OCI-LY3 (cell line): Measurements from ENCODE around the gene C1orf216.

Source experiments
- H2AFZ ChIP-seq: fragments of 200-600, 300-600 bp; shearing (Covaris generic); 2 replicates; pipeline ENCODE4 v1.6.0; 2014; ENCODE audit warnings: antibody characterized with exemption, low read depth, low read length
- H3K27ac ChIP-seq: fragments of 200-600, 300-600 bp; sonication (generic); 2 replicates; pipeline ENCODE4 v1.5.1; 2014; ENCODE audit warnings: mild to moderate bottlenecking, low read length, moderate library complexity, mixed read lengths
- H3K27me3 ChIP-seq: fragments of 200-600, 300-600 bp; sonication (generic); 2 replicates; pipeline ENCODE4 v1.6.1; 2014; ENCODE audit warnings: low read depth, low read length, mixed read lengths
- H3K36me3 ChIP-seq: fragments of 200-600, 300-600 bp; sonication (generic); replicated peaks from 2 replicates; pipeline ENCODE3; 2014; ENCODE audit warnings: low read depth, low read length, mixed read lengths
- H3K4me1 ChIP-seq: fragments of 300-600, 200-600 bp; sonication (generic); 2 replicates; pipeline ENCODE4 v1.6.1; 2014; ENCODE audit warnings: low read length, mixed read lengths
- H3K4me2 ChIP-seq: fragments of 200-600, 300-600 bp; sonication (generic); 2 replicates; pipeline ENCODE4 v1.6.1; 2014; ENCODE audit warnings: low read length, mixed read lengths
- H3K4me3 ChIP-seq: fragments of 300-600, 200-600 bp; sonication (generic); 2 replicates; pipeline ENCODE4 v1.5.1; 2014; ENCODE audit warnings: antibody characterized with exemption, mild to moderate bottlenecking, low read length, moderate library complexity
- H3K79me2 ChIP-seq: fragments of 300-600, 200-600 bp; shearing (Covaris generic); 2 replicates; pipeline ENCODE4 v1.6.1; 2014; ENCODE audit warnings: mild to moderate bottlenecking, low read length, mixed read lengths
- H3K9ac ChIP-seq: fragments of 300-600, 200-600 bp; shearing (Covaris generic); 2 replicates; pipeline ENCODE4 v1.6.0; 2014; ENCODE audit warnings: mild to moderate bottlenecking, low read length, moderate library complexity
- H3K9me3 ChIP-seq: fragments of 200-600, 300-600 bp; shearing (Covaris generic); 2 replicates; pipeline ENCODE4 v1.6.1; 2014; ENCODE audit warnings: low read length, mixed read lengths; ENCODE audit not compliant: insufficient read depth
- H4K20me1 ChIP-seq: fragments of 200-600, 300-600 bp; sonication (generic); 2 replicates; pipeline ENCODE4 v1.6.1; 2016; ENCODE audit warnings: low read length, mixed read lengths; ENCODE audit not compliant: insufficient read depth
- CTCF ChIP-seq: fragments of 200-600, 300-600 bp; sonication (generic); IDR thresholded peaks from 2 replicates; pipeline ENCODE4 v1.5.1; 2014; ENCODE audit warnings: antibody characterized with exemption, low read length, low read depth
- EZH2phosphoT487 ChIP-seq: fragments of 200-600 bp; shearing (Covaris generic); IDR thresholded peaks from 2 replicates; pipeline ENCODE4 v1.6.1; 2018; ENCODE audit warnings: antibody characterized with exemption, mixed run types, low read depth

Gene C1orf216

GRCh38 chr1:35708952-35709351 lies 9.7 kb downstream of the C1orf216 start:
- Histone ChIP-seq H3K4me3 (no peak overlapping the region), H2AFZ (no peak overlapping the region), H3K4me2 (no peak overlapping the region)

GRCh38 chr1:35708441-35708921 lies 10.2 kb downstream of the C1orf216 start:
- no peak overlapping the region for H2AFZ ChIP-seq
- H3K27me3 ChIP-seq = no peaks in the 10 kb centered on the region
- no peaks in the 10 kb centered on the region for H3K9me3 ChIP-seq
- H3K4me3 ChIP-seq = no peak overlapping the region
- no peaks in the 10 kb centered on the region for H3K36me3 ChIP-seq
- H3K9ac ChIP-seq = no peak overlapping the region
- H3K27ac ChIP-seq = no peak overlapping the region
- no peaks in the 10 kb centered on the region for H3K4me1 ChIP-seq
- no peaks in the 10 kb centered on the region for H4K20me1 ChIP-seq
- H3K4me2 ChIP-seq = no peak overlapping the region
- TF ChIP-seq CTCF (no peak), EZH2phosphoT487 (no peak)
- H3K79me2 ChIP-seq = no peaks in the 10 kb centered on the region

More at GRCh38 chr1:35708952-35709351, 9.7 kb downstream of the C1orf216 start:
- Histone ChIP-seq H4K20me1 (no peaks in the 10 kb centered on the region), H3K4me1 (no peaks in the 10 kb centered on the region), H3K9ac (no peak overlapping the region), H3K36me3 (no peaks in the 10 kb centered on the region), H3K27me3 (no peaks in the 10 kb centered on the region), H3K27ac (no peak overlapping the region), H3K9me3 (no peaks in the 10 kb centered on the region), H3K79me2 (no peaks in the 10 kb centered on the region)
- TF ChIP-seq EZH2phosphoT487 = no peak
- no peak for TF ChIP-seq CTCF

GRCh38 chr1:35707601-35708440 lies 10.9 kb downstream of the C1orf216 start:
- Histone ChIP-seq H2AFZ (no peak overlapping the region), H3K9me3 (no peaks in the 10 kb centered on the region), H3K36me3 (no peaks in the 10 kb centered on the region), H3K27ac (no peak overlapping the region), H3K9ac (no peak overlapping the region), H3K4me3 (no peak overlapping the region), H3K79me2 (no peaks in the 10 kb centered on the region), H3K4me2 (no peak overlapping the region), H3K4me1 (no peaks in the 10 kb centered on the region), H4K20me1 (no peaks in the 10 kb centered on the region), H3K27me3 (no peaks in the 10 kb centered on the region)
- no peak for TF ChIP-seq EZH2phosphoT487
- no peak for TF ChIP-seq CTCF

- Histone ChIP-seq H3K9me3 (no peaks in the 10 kb centered on the region), H2AFZ (no peak overlapping the region), H3K4me1 (no peaks in the 10 kb centered on the region), H3K9ac (no peak overlapping the region), H3K36me3 (no peaks in the 10 kb centered on the region), H3K27me3 (no peaks in the 10 kb centered on the region), H3K4me3 (no peak overlapping the region), H3K4me2 (no peak overlapping the region), H3K79me2 (no peaks in the 10 kb centered on the region), H4K20me1 (no peaks in the 10 kb centered on the region), H3K27ac (no peak overlapping the region)
- no peak for TF ChIP-seq CTCF
- no peak for TF ChIP-seq EZH2phosphoT487
Observed at GRCh38 chr1:35706846-35707600, 11.7 kb downstream of the C1orf216 start.
